HG02970 (cell line): Measurements from ENCODE around the gene SOBP.

Experiments used
- ATAC-seq: cut with Tn5 transposase; IDR thresholded peaks from one replicate; pipeline ENCODE4 v1.9.1; 2021; ENCODE audit warnings: mild to moderate bottlenecking, moderate library complexity, moderate number of reproducible peaks; ENCODE audit not compliant: unreplicated experiment, low FRiP score

The SOBP gene

DNA sequence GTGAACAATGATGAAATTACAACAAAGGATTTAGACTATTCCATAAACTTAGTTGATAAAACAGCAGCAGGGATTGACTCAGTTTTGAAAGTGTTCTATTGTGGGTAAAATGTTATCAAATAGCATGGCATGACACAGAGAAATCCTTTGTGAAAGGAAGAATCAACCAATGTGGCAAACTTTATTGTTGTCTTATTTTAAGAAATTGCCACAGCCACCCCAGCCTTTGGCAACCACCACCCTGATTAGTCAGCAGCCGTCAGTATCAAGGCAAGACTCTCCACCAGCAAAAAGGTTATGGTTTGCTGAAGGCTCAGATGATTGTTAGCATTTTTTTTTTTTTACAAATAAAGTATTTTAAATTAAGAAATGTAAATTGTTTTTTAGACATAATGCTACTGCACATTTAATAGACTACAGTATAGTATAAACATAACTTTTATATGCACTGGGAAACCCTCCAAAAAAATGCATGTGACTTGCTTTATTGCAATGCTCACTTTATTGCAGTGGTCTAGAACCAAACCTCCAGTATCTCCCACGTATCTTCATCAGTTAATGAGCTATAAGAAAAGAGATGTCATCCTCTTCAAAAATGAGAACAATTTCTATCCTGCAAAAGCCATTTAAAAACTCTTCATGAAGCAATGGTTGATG is 162.7 kb downstream of the SOBP start:
- no peak for ATAC-seq

DNA sequence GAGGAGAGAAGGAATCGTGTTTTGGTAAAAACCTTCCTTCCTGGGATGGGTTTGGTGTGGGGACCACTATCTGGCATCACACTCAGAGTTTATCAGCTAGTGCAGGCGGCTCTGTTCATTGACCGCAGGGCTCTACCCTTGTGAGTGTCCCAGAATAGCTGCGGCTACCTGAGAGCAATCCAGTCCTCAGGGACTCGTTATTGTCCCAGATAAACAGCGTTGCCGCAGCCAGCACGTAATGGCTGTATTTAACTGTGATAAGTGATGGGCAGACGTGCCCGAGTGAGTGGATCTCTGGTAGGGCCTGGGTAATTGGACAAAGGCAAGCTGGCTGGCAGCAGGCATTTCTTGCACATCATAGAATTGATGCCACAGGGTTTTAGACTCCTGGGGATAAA is 163.3 kb downstream of the SOBP start:
- no peak for ATAC-seq

- no peak for ATAC-seq
Measured at GRCh38 chr6:107653861-107654394, 164.0 kb downstream of the SOBP start.

- no peak for ATAC-seq
Measured at GRCh38 chr6:107654764-107655163, 164.8 kb downstream of the SOBP start.

DNA sequence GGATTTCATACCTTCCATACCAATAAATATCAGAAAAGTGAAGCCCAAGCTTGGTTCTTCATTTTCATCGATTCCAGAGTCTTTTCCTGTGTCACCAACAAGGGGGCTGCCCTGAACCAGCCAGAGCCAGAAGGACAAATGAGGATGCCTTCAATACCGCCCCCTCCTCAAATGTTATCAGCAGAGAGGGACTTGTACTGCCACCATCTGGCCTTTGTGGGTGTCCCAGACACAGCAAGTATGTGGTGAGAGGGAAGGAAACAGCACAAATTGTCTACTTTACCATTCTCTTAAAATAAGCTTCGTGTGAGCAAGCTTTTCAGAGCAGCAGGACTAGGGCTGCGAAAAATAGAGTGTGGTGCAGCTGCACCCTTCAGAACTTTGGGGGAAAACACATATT is 165.3 kb downstream of the SOBP start:
- ATAC-seq = no peak

- no peak for ATAC-seq
Measured at GRCh38 chr6:107655864-107656263, 165.9 kb downstream of the SOBP start.

DNA sequence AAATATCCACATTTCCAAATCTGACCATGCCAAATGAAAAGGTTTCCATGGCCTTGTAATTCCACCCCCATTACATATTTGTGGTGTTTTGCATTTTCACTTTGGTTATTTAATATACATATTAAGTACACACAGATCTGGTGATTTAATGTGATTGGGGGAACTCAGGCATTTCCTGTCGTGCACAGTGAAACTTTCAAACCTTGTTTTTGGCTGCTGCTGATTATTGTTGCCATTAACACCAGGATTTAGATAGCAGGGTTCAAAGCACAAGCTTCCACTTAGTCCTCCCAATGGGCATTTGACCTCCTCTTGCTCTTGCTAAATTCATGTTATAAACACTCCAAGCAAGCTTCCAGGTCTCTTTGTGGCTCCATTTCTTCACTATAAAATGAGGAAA is 166.5 kb downstream of the SOBP start:
- ATAC-seq = no peak

GRCh38 chr6:107656883-107657282 is 167.0 kb downstream of the SOBP start:
- ATAC-seq = no peak

DNA sequence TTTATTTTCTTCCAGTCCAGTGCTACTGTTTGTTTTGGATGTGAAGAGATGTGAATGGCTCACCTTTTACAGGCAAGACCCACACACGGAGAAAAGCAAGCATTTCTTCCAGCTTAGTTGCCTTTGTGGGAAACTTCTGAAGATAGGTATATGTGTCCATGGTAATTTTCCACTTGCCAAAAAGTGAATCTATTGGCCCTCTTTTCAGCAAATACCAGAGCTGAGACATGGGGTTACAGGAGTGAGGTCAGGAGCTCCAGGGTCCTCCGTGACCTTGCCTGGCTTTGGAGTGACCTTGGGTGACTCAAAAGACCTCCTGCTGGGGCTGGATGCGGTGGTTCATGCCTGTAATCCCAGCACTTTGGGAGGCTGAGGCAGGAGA is 167.4 kb downstream of the SOBP start:
- ATAC-seq = no peak

DNA sequence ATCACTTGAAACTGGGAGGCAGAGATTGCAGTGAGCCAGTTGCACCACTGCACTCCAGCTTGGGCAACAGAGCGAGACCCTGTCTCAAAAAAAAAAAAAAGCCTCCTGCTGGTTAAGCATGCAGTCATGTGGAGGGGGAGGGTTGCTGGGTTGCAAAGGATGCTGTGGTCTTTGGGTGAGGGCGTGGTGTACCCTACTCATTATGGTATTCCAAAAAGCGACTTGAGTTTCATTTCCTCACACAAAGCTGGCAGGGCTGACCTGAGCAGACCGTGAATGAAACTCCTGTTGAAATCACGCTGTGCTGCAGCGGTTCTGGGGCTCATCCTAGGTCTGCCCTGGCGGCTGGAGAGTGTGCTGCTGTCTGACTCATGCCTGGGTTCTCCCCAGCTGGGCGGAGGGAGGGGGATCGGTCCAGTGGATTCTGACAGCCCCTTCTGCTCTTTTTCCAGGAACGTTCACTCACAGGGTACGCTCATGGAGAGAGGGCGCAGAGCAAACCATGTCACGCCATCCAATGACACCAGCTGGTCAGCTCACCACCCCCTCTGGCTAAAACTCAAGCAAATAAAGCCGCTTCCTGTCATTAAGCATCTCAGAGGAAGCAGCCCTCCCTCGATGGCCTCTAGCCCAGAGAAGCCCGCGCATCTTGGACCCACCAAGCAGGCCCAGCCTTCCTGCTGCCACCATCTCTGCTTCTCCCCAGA is 168.0 kb downstream of the SOBP start:
- peak; percentile 80 for ATAC-seq

DNA sequence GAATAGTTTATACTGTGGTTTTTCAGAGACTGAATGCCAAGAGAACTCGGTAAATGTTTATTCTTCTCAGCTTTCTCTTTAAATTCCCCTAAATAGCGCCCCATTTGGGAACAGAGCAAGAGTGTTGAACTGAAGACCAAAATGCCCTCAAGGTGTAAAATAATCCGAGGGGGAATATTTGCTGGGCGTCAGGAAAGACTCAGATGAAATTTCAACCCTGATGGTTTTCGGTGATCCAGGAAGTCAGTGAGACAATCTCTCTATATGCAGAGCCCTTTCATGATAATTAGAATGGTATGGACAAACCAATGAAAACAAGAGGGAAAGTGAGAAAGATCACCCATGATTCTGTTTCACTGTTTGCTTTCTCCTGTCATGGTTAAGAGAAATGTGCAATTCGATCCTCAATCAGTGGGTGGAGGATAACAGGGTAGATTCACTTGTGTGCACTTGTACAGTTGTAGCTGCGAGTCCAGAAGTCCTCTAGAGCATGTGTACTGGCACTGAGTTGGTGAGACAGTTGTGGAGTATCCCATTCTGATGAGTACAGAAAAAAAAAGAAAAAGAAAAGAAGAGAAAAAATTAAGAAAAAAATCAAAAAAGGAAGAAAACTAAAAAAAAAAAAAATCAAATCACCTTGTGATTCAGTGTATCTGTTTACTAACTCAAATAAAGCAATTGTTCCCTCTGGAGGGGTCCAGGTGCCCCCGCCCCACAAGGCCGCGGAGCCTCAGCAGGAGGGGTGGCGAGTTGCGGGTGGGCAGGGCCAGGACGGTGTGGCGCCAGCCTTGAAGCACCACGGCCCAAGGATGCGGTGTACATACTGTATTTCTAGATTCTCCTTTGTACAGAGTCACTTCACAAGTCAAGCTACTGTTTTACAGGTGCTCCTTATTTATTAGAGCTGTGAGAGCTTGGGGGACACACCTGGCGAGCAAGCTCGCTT is 169.3 kb downstream of the SOBP start:
- no peak for ATAC-seq

- ATAC-seq = no peak
Measured at GRCh38 chr6:107660839-107661238, 170.9 kb downstream of the SOBP start.

- no peak for ATAC-seq
Measured at GRCh38 chr6:107661291-107661690, 171.4 kb downstream of the SOBP start.

DNA sequence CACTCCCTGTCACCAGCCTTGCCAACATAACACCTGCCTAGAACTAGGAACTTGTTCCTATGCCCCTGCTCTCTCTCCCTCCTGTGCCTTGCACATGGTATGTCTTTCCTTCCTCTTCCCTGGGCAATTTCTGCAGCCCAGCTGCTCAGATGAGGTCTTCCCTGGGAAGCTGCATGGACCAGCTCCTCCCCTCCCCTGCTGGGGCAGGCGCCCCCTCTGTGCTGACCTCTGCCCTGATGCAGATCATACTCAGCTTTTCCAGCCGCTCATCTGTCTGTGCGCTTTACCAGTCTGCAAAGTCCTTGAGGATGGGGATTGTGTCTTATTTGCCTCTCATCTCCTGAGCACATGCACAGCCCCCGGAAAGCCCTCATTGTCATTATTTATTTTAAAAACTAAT is 172.4 kb downstream of the SOBP start:
- no peak for ATAC-seq

- no peak for ATAC-seq
Measured at GRCh38 chr6:107663308-107663707, 173.4 kb downstream of the SOBP start.

DNA sequence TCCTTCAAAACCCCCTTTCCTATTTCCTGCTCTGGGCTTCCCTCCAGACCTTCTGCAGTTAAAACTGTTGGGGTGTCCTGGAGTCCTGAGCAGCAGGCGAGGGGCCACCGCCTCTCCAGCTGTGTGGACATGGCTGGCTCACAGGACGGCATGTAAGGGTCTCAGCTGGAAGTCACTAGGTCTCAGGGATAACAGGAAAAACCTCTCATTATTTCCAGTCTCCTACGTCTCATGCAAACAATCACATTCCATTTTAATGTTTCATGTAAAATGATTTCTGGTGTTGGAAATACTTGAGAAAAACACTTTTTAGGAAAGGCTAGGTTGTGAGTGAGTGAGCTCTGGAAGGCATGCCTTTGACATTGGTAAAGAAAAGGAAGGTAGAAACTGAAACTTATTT is 175.5 kb downstream of the SOBP start:
- ATAC-seq = no peak

DNA sequence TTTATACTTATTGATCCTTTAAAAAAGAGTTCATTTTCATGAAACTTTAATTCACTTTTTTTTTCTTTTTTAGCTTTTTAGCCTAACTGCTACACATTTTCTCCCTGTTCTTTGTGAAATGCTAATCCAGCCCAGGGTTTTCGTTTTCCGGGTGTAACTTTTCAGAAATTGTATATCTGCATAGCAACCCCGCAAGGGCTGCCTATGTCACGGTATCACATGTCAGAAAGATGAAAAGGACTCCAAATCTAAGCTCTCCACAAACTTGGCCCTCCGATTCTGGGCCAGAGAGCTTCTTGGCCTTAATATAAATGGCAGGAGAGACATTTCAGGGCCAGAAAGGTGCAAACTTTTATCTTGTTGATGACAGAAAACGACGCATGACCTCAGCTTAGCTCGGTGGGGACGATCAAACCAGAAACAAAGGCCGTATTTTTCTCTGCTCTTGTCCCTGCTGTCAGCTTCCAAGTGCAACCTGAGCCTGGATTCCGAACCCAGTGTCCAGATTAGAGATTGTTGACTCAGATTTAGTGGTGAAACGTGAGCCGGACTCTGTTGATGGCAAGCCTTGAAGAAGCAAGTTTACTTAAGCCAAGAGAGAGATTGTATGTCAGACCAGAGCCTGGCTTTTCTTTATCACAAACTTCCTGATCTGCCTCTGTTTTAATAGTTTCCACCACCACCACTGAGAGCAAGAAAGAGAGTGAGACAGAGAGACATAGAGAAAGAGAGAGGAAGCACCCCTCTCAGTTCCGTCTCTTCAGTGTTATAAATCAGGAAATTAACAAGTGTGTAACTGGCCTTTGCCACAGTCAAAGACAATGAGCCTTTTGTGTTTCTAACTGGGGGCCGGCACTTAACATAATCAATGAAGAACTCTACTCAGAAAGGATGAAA is 176.4 kb downstream of the SOBP start:
- no peak for ATAC-seq

- ATAC-seq = no peak
Measured at GRCh38 chr6:107666981-107667601, 177.2 kb downstream of the SOBP start.

DNA sequence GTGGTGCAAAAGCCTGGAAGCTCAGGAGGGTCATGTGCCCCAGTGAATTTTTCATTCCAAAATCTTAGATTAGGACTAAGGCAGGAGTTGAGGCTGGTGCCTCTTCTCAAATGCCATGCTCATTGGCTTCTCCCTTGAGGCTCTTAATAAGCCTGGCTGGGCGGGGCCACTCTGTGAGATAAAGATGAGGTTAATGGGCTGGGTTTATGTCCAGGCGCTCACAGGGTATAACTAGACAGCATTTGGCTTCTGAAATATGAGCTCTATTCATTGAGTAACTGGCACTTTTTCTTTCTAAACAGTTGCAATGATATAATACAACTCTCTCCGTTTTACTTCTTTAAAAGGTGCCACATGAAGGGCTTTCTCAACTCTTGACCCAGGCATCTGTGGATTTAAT is 177.9 kb downstream of the SOBP start:
- ATAC-seq = no peak
